NCI-H526 (cell line): Measurements from ENCODE around the gene ABCA4.

Experiments used
- DNase-seq, 2 experiments: peaks; one replicate each; lab custom pipeline; 2025; lab: John Stamatoyannopoulos, UW

The ABCA4 gene

DNA sequence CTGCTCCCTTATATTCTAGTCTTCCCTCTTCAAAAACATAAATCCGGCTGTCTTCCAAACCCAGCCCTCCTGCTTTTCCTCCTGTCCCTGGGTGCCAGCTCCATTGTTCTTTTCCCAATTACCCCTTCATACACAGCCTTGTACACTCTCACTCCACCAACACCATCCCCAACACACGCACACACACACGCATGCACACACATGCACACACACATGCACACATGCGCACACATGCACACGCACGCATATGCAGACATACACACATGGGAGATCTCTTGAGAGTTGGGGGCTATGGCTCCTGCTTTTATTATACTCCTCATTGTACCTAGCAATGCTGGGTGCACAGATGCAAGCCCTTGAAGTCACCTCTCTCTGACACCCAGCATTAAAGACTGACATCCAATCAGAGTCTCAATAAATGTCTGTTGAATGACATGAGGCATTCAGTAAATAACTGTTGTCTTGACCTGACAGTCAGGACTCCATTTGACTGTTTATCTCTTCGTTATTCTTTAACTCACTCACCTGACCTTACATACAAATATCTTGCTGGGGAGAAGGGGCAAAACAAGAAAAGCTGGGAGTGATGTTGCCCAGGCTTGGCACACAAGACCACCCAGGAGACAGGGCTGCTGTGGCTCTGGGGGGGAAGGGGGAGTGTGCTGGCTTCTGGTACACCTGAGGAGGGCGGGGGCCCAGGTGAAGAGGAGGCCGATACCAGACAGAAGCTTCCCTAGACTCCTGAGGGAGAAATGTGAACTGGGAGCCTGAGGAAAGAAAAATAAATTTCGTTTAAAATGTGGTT is 16.0 kb downstream of the ABCA4 start:
- DNase-seq: no peak

DNA sequence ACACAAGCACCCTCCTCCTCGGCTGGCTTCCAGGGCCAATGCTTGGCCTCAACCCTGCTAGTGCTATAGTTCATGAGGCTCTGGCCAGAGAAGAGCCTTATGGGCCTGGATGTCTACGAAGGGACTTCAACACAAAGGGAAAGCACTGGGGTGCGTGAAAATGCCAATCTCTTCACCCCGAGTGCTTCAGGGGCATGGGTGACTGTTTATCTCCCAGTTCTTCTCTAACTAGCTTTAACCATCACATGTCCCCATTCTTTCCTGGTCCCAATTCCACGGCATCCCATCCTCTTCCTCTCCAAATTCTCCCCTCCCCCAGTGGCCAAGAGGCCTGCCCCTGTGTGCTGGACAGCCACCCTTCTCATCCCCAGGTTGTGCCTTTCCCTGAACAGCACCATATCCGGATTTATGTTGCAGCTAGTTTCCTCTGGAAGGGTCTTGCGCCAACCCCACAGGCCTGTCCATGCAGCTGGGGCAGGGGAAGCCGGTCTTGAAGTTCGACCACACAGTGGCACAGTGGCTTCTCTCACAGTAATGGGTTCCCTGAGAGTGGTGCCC is 16.7 kb downstream of the ABCA4 start:
- DNase-seq: no peak

DNA sequence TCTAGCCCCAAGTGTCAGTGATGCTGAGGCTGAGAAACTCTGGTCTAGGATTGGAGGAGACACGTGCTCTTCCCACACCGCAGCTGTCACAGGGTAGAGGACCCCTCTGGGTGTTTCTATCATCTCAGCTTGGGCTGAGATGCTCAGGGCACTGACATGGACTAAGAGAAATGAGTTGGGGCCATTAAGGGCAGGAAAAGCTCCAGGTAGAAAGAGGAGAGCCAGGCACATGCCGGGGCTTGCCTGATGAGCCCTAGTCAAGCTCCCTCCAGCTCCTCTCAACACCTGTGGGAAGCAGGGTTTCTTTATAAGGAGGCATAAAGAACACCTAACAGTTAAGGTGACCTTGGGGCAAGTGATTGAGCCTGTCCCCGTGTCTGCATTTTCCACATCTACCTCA is 17.3 kb downstream of the ABCA4 start:
- no peak for DNase-seq

DNA sequence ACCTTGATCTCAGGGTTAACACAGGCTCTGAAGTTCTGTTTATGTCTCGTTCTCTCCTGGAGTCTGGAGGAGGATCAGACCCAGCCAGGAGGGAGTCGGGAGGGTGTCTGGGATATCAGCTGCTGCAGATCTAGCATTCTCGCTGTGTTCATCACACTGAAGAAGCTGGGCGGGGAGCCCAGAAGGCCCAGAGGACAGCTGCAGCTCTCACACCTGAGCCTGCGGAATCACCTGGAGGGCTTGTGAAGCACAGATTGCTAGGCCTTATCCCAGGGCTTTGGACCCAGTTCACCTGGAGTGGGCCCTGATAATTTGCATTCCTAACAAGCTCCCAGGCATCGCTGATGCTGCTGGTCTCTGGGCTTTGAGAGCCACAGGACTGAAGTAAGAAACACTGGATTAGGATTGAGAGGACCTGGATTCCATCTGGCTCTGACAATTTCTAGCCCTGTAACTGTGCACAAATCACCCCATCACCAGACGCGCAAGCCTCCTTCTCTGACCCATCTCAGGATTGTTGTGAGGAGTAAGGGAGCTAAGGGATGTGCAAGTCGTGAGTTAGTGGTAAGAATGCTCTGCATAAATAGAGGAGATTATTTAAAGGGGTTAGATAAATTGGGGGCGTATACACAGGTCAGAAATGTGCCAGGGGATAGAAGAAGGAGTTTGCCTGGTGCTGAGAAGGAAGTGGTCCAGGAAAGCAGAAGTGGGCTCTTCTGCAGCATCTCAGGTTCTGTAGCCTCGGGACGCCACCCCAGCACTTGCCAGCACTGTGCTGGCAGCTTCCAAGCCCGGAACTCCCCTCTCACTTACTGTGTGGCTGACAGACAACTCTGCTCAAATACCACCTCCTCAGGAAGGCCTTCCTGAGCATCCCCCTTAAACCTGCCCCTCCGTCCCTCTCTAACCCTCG is 19.1 kb downstream of the ABCA4 start:
- peak in 1 of 2 experiments; percentile 39 for DNase-seq

DNA sequence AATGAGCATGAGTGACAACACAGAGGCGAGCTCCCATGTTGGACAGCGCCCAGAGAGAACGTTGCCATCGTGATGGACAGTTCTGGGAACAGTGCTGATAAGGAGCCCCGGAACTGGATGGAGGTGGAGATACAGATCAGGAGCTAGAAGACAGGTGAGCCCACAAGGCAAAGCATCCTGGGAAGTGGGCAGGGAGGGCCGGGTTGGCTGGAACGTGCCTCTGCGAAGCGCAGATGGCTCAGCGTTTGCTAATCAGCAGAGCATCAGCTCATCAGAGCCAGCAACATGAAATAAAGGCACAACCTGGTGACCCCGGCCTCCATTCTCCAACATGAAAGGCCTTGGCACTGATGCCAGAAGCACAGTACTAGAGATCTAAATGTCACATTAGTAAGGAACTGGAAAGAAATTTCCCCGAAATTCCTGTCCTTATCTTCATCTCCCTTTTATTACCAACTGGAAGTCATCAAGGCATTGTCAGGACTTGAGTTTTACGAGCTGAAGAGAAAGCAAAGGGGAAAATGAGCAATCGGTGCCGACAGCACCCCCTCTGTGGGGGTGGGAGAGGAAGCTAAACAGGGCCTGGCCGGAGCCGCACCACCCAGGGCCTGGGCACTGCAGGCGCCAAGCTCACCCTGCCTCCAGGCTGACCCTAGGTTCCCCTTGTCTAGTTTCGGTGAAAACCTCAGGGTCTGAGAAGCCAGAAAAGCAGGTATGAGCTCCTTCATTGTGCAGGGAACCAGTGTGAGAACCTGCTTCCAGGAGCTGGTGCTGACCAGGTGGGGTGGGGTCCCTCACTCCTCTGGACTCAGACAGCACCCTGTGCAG is 19.9 kb downstream of the ABCA4 start:
- no peak for DNase-seq

DNA sequence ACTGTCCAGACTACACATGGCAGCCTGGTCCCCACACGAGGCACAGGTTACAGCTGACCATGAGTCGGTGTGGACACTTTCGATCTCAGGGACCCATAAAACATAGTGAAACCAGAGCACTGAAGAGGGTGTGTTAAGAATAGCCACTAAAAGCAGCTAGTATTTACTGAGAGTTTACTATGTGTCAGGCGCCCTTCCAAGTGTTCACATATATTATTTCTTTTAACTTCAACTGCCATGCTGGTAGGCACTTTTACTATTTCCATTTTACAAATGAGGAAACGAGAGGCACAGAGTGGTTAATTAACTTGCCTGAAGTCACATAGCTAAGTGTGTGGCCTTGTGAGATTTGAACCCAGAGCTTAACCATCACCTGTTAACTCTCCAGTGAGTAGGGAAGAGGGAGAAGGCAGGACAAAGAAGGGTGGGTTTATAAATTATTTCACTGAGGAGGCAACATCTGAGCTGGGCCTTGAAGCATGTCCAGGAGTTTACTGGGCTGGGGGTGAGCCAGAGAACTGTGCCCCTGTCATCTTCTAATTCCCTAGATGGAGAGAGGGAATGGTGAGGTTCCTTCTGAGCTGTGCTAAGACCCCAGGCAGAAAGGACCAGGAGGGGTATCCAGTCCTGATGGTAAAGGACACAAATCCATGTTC is 20.7 kb downstream of the ABCA4 start:
- DNase-seq: no peak

DNA sequence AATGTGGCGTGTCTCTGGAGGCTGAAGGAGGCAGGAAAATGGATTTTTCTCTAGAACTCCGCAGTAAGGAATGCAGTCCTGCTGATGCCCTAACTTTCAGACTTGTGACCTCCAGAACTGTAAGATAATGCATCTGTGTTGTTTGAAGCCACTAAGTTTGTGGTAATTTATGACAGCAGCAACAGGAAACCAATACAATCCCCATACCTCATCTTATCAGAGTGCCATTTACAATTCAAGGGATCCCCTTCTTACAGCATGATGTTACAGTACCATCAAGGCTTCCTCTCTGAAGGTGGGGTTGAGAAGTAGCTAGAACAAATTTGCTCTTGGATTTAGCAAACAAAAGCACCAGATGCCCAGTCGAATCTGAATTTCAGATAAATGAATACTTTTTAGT is 21.6 kb downstream of the ABCA4 start:
- DNase-seq: no peak

DNA sequence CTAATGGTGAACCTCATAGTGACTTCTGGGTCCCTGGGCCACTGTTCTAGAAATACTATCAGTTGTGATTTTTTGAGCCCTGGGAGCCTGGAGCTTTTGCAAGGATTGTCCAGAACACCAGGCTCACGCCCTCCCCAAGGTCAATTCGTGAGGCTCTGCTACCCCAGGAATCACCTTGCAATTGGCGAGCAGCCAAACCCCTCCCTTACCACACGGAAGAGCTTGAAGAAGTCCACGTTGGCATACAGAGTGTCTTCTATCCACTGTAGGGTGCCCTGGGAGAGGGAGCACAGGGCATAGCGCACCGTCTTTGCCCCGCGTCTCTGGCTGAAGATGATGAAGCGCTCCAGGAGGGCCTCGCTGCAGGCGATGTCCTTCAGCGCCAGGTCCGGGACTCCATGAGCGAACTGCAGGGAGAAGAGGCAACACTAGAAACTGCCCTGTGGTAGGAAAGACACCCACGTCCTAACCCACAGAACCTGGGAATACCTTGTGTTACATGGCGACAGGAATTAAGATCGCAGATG is 22.3 kb downstream of the ABCA4 start:
- DNase-seq: no peak

DNA sequence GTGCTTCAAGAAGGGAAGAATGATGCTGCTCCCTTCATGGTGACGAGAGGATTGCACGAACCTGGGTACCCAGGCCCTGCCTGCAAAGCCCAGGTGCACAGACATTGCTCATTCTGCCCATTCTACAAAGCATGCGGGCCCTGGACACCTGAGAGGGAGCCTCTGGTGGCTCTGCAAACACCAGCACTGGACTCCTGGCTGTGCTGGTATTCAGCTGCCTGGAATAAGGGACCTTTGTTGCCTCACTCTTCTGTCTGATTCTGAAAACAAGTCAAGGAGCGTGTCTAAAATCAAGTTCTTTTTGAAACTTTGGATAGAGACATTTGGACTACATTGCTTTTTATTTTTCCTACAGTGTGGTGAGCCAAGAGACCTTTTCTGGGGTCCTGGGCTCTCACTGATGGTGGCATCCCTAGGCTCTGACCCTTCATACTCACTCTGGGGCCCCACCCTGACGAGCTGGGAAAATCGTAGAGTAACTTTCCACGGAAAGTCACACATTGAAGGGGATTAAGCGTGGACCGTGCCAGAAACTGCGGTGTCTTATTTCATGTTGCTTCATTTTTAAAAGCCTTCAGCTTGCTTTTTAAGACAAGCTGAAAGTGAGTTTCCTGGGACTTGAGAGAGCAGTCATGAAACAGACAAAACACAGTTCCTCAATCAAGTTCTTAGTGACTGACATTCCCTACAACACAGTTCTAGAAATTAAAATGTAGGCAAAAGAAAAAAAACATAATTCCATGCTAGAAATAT is 24.0 kb downstream of the ABCA4 start:
- DNase-seq: no peak

DNA sequence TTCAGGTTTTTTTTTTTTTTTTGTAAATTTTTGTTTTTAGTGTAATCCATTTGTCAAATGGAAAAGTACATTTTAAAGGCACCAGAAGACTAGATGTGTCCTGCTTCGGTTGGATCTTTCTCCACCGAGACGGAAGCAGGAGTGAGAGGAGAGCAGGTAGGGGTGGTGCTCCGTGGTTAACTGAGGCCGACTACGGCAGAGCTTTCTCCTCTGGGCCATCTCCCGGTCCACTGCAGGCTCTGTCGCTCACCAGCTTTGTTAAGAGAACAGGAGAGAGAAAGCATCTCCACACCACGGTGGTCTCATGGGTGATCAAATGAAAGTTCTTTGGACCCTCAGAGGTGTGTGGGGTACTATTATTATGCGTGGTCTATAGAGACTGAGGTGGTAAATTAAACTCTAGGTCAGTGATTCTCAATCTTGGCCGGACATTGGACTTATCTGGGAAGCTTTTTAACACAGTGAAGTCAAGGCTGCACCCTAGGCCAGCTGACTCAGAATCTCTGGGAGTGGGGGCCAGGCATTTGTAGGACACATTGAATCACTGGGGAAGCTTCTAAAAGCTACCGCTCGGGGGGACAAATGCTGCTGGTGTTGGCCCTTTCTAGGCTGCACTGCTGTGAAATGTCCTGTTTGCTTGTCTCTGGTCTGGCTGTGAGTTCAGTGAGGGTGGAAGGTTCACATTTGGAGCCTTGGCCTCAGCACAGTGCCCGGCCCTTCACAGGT is 25.0 kb downstream of the ABCA4 start:
- no peak for DNase-seq

DNA sequence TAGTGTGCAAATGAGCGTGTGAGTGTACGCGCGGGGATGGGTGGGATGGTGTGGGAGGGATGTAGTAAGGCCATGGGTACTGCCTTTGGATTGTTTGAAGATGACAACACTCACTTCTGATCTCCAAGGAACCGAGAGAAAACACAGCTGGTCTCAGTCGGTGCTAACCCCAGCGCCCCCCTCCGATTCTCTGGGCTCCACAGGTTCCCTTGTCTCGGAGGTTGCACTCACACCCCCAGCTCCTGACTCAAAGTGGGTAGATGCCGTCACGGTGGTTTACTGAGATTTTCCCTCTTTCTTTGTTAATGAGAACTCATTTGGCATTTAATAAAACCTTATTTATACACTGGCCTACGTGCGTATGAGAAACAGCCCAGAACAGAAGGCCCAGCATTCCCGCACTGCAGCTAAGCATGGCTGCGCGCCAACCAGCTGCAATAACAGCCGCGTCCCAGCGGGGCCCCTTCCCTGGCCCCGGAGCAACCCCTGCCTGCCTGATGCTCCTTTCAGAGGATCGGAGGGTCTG is 25.8 kb downstream of the ABCA4 start:
- no peak for DNase-seq

DNA sequence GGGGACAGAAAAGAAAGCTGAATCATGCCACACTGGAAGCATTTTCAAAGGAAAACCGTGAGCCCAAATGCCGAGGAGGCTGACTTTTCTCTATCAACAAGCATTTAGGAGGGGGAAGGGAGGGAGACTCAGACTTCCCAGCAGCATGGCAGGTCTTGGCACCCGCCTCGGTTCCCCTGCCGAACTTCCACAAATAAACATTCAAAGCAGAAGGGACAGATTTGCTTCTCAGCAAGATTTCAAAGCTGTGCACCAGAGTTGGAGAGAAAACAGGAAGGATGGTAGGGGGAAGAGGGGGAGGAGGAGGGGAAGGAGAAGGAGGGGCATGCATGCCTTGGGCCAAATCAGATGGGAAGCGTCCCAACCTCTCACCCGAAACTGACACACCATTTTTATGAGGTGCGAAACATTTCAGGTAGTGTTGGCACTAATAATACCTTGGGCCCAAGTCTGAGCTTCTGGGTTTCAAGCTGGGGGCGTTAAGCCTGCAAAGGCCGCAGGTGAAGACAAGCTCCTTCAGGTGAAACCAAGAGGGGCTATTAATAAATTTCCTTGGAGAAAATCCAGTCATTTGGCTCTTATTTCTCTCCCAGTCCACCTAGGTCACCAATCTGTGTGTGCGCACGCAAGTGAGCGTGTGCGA is 26.4 kb downstream of the ABCA4 start:
- no peak for DNase-seq

DNA sequence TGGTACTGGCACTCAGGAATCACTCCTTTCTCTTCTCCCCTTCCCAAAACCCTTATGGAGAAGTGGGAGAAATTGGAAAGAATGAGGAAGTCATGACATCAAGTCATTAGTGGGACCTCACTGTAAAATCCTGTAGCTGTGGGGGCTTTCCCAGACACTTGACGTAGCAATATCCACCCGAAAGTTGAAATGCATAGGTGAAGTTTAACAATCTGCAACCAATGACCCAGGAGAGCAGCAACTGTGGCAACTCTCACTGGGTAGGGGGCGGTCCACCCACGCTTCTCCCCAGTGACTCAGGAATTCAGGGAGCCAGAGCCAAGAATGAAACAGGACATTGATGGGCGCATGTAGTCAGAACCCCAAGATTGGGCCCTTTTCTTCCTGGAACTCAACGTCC is 27.0 kb downstream of the ABCA4 start:
- DNase-seq: no peak

DNA sequence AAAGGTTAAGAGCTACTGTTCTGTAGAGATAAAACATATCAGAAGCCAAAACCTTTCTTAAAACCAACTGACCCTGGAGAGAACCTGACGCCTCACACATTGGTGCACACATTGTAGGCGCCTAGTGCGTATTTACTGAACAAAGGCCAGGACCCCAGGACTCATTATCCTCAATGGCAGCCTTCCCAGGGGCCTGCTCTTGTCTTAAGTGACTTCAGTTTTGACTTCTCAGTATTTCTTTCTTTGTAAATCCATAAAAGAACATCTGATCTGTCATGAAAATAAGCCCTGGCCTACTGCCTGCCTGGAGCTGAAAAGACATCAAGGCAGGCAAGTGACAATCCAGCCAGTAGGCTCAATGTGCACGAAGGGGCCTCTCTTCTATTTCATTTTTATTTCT is 27.6 kb downstream of the ABCA4 start:
- DNase-seq: no peak

DNA sequence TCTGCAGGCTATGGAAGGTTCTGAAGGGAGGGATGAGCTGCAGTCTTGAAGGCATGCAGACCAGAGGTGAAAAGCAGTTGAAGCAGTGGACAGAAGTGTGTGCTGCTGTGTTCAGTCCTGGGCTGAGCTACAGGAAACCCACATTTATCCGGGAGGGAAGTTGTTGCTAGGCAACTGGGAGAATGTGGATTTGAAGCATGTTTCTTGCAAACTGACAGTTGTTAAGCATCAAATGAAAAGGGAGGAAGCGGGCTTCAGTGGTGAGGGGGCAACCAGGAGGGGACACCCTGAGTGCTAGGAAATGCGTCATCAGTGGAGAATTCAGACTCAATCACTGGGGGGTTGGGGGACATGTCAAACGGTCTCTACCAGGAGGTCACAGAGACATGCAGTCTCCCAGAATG is 28.7 kb downstream of the ABCA4 start:
- no peak for DNase-seq

DNA sequence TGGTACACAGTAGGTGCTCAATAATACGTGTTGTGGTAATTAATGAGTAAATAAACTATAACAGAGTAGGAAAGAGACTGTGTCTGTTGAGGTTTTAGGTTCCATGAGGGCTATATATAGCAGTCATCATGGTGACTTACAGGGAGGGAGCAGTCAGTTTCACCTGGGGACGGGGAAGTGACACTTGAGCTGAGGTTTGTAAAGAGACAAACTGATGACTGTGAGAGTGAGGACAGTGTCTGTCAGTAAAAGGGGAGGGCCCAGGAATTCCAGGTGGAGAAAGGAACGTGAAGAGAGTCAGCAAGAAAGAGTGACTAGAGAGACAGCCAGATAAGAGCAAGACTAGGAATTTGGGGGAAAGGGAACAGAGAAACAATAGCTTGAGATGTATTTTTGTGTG is 30.2 kb downstream of the ABCA4 start:
- DNase-seq: no peak

DNA sequence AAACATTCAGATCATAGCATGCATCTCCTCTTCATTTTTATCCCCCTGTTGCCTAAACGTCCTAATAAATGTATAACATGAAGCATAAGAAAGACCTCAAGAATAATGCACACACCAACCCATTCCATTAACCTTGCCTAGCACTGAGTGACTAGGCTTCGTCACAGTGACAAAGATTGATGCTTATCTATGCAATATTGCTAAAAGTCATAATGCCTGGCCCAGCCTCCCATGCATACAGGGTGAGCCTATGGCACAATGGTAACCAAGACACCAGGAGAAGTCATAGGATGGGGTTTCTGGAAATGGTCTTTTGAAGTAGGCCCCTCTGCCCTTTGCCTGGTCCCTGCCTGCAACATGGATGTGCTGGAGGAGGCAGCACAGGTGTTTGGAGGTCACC is 33.8 kb downstream of the ABCA4 start:
- DNase-seq: no peak

DNA sequence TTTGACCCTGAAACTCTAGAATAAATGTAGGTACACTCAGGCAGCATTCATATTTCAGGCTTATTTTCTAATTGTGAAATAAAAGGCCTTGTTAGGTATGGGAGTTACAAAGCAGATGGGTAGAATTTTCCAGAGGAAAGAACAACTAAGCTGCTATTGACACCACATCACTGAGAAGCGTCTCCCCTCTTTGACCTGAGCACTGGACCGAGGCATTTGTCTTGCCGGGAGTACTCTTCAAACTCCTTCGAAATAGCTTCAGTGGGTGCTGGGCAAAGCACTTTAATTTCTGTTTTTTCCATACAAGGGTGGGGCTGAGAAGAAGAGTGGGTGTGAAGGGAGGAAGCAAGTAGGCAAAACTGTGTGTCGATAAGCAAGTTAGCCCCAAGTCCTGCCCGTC is 36.4 kb downstream of the ABCA4 start:
- no peak for DNase-seq

DNA sequence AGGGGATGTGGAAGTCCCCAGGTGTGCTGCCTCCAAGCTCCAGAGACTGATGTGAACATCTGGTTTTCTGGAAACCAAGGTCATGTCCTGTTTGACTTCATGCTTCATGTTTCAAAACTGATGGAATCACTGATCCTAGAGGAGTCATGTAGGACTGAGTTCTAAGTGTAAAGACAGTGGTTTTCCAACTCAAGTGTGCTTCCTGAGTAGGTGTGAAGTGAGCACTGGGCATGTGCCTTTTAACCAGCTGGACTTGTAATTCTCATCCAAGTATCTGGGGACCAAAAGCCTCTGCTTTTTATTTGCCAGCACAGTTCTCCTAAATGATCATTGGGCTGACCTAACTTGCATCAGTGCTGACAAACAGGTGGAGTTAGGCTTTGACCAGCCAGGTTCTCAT is 36.9 kb downstream of the ABCA4 start:
- DNase-seq: no peak
